Measurements from ENCODE around the gene RASGRP2.

The RASGRP2 gene

GRCh38 chr11:64743591-64744543 is at the start of gene RASGRP2:
TSS of gene RASGRP2 (minus strand) at chr11:64744142. CDS start at chr11:64742866, 1,276 bp downstream.
- no peak for DNase-seq (ENCODE audit: low spot score)

DNA sequence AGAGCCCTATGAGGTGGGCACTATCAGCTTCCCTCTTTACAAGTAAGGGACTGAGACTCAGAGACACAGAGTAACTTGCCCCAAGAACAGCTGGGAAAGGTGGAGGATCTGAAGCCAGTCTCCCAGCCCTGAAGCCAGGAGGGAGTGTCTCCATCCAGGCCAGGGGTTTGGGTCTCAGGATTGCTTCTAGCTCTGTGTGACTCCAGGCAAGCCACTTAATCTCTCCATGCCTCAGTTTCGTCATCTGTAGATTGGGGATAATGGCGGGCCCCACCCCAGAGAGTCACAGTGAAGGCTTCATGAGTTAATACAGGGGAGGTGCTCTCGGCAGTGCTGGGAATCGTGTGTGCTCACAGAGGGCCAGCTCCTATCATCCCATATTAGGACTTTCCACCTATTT is 48.5 kb upstream of the RASGRP2 start:
- no peak for DNase-seq (ENCODE audit: low spot score)

DNA sequence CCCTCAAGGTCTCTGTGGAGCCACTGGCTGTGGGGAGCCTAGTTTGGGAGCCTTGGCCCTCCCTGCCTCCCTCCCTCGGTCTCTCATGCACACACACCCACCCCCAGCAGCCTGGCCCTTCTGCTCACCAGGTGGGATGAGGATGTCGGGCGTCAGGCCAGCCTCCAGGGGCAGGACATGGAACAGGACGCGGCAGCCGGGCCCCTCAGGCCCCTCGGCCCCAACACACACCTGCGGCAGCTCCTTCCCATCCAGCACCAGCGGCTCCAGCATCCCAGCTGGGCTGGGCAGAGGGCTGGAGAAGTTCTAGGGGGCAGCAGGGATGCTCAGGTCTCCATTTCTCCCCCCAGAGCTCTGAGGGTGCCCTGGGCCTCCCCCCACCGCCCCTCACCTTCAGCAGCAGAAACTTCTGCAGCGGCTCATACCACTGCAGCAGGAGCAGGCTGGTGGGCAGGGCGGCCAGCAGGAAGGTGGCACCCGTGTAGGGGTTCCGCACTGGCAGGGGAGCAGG is 47.9 kb upstream of the RASGRP2 start:
- DNase-seq (ENCODE audit: low spot score), result no peak

- DNase-seq (ENCODE audit: low spot score), result no peak
These were observed 46.5 kb upstream of the RASGRP2 start for GRCh38 chr11:64790205-64791095.

- no peak for DNase-seq (ENCODE audit: low spot score)
These were observed 45.6 kb upstream of the RASGRP2 start for GRCh38 chr11:64789331-64790204.

DNA sequence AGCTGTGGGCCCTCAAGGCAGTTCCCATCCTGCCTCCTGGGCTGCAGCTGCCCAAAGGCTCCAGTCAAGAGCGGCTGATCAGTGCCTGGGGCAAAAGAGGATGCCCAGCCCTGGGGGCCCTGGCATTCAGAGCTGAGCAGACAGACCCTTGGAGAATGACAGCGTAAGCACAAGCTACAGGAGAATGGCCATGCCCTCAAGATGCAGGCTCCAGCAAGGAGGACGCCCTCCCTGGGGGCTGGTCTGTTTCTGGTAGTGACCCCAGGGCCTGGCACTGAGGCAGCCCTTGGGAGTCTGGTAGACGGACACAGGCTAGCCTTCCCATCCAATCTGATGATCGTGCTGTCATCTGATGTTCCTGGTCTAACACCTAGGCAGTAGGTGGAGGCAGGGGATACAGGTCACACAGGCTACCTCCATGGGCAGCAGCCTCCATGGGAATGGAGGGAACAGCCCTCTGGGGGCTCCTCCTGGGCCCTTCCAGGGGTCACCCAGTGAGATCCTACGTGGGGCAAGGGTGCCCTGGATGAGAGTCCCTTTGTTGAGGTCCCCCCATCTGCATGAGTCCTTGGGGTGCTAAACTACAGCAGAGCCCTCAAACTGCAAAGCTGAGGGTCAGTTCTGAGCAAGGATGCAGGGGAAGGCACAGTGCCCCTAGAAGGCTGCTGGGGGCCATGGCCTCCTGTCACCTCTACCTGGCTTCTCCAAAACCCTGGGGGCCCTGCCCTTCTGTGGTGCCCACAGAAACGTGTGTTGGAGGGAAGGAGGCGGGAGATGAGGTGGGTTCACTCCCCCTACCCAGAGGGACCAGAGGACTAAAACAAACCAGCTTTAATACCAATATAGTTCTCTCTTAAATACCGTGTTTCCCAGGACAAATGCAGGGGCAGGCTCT is 44.6 kb upstream of the RASGRP2 start:
- no peak for DNase-seq (ENCODE audit: low spot score)

DNA sequence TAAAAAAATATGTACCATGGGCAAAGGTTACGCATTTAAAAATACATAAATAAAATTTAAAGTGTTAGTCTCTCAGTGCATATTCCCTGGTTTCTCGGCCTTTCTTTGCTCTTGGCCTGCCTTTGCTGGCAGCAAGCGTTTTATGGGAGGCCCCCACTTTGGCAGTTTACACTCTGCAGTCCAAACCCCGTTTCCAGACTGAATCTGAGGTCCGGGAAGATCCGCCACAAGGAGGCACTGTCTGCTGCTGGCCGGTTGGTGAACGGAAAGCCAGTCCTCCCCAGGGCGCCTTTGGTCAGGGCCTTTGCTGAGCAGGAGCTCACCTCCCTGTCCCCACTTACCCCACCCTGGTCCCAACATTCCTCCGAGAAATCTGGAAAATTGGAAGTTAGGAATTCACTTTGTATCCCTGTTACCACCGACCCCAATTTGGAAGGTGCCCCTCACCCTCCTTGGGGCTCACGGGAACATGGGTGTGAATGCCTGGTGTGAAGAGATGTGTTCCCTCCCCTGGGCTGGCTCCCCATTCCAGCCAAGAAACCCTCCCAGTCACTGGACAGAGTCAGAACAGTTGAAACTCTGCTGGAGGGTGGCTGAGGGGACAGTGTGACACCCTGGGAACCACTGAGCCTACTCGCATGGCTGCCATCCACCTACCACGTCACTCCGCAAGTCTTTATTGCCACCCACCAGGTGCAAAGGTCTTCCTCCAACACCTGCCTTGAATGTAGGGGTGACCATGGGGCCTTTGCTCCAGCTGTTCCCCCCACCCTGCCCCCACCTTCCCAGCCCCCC is 43.8 kb upstream of the RASGRP2 start:
- DNase-seq (ENCODE audit: low spot score), result no peak

DNA sequence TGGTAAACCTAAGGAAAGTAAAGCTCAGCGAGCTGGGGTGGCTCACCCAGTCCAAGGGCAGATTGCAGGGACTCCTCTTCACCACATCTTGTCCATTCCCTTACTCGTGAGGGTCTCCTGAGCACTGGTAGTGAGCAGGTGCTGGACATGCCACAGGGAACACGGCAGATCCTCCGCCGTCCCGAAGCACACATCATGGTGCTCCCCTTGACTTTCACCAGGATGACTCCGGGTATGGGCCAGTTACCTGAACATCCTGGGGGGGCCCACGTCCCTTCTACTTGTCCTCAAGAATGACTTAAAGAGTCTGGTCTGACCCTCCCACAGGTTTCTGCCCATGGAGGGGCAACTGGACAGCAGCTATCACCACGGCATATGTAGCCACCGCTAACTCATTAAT is 42.4 kb upstream of the RASGRP2 start:
- no peak for DNase-seq (ENCODE audit: low spot score)

GRCh38 chr11:64784813-64785581 is 41.1 kb upstream of the RASGRP2 start:
- DNase-seq (ENCODE audit: low spot score), result no peak

- peak; percentile 100 for DNase-seq (ENCODE audit: low spot score)
These were observed 34.7 kb upstream of the RASGRP2 start, which contains the start of gene SF1 for GRCh38 chr11:64778473-64779298. TSS of gene SF1 (minus strand) at chr11:64778542. CDS start at chr11:64778392, 150 bp downstream.

DNA sequence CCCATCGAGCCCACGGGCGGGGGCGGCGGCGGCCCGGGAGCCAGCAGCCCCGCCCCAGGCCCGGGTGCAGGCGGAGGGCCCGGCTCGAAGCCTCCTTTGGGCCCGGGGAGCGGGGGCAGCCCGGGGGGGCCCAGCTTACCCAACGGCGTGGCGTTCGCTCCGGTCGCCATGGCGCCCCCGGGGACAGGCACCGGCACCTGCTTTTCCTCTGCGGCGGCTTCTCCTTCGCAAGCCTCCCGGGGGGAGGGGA is 34.2 kb upstream of the RASGRP2 start:
- DNase-seq (ENCODE audit: low spot score), result no peak

- DNase-seq (ENCODE audit: low spot score), result peak; percentile 85
These were observed 33.7 kb upstream of the RASGRP2 start for GRCh38 chr11:64777449-64778222.

DNA sequence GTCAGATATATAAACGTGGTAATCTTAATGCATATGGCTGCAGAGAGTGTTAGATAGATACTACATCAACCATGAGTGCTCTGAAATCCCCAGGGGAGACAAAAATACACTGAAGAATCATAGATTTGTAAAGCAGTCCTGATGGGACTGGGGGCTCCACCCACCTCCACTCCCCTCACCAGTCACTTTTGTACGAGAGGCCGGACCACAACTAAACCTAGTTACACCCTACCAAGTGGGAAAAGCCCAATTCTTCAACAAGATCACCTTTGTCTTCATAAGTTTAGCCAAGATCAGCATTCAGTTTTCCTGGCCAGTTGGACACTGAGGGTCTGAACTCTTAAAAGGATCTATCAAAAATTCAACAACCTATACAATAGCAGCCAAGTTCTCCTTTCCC is 32.9 kb upstream of the RASGRP2 start:
- DNase-seq (ENCODE audit: low spot score), result no peak

GRCh38 chr11:64776425-64776824 is 32.5 kb upstream of the RASGRP2 start:
- DNase-seq (ENCODE audit: low spot score), result no peak

DNA sequence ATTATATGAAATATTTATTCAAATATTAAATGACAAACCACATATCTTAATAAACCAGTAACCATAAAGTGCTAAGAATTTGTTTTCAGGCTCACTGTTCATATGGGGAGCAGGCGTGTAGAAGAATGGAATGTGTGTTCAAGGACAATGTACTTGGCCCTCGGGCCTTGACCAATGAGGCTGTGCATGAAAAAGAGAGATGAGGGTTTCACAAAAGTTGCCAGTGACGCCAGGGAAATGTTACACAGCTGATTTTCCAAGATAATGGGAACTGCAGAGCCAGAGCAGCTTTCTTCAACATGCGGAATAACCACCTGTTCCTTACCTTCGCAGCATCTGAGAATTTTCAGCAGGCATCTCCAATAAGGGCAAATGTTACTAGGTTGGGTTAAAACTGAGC is 30.2 kb upstream of the RASGRP2 start:
- no peak for DNase-seq (ENCODE audit: low spot score)

DNA sequence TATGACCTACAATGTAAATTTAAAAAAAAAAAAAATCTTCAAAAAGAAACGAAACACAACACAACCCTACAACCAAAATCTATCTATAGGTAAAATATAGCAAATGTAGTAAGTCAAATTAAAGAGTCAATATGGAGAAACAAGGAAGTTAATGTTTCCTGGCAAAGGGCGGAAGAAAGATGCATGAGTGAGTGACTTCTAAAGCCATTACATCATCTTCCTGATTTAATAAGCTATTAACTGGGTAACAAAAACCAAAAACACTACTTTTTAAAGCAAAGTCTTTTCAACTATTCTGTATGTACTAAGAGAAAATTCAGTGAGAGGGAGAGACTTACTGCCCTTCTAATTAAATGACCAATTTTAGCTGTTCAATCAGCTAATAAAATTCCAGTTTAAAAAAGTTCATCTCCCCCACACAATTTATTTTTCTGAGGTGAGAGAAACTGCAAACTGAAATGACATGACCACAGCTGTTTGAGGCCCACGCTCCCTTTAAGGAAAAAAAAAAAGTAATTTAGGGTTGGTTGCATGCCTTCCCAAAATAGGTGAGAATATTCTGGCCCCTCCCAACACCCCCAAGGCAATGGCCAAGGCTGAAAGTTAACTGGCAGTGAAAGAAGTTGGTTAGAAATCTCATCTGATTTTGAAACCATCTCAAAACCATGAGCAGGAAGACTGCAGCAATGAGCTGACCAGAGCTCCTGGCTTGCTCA is 28.5 kb upstream of the RASGRP2 start:
- DNase-seq (ENCODE audit: low spot score), result no peak

DNA sequence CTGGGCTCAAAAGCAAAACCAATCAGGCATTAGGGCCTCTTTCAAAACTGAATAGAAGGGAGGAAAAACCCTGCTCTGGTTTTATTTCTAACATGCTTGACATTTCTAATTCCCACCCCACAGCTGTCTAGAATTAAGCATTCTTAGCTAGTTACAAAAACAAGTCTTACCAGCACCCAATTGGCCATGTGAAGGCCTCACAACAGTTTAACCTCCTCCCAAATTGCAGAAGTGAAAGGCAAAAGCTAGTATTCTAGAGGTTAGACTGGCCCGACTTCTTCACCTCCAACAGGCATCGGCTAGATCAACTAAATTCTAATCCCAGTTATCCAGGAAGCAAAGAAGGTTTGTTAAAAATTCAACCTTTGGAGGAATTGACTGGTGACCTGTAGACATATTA is 27.9 kb upstream of the RASGRP2 start:
- DNase-seq (ENCODE audit: low spot score), result no peak
